ENCODE results near the gene PLA2G7.

DNA sequence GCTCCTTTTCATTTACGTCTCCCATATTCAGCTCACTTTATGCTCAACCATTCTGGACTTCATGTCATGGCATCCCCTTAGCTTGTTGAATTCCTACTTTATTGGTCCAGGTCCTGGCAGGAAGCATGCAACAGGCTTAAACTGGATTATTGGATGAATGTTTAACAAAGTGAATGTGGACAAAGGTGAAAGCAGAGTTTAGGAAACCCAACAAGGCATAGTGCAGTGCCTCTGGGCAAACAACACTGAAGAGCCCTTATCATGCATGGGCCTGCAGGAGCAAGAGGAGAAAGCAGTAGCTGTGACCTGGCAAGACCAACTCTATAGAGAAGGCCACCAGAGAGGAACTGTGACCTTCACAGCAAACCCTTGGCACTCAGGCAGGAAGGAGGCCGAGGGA, 6.3 kb upstream of the PLA2G7 start:
- TF ChIP-seq POLR2A (IDR thresholded peaks at IDR 0.05) (no peak), CTCF (IDR thresholded peaks at IDR 0.05) (no peak), POLR2AphosphoS5 (IDR thresholded peaks at IDR 0.05) (no peak), EP300 (IDR thresholded peaks at IDR 0.05) (no peak)

Measured in stomach (tissue), 4 donors.